Body of pancreas (tissue), 4 donors: ENCODE measurements around the gene TXLNB. TPM values are rescaled to one million over a fixed set of nuclear protein-coding genes. Genes with fewer than 3 reads are reported as not detected.
"Not testable (repeated sequence)": the region's sequence is repeated elsewhere in the genome, so short reads cannot be mapped to it uniquely, and the experiment has no call there.

Experiments
- ATAC-seq: fragments of 150-250 bp; one replicate; pipeline ENCODE4 v1.9.1; 2016
- DNase-seq, 4 donors: peaks; one replicate each; pipeline ENCODE4 v3.0.0-alpha.2; 2019
- H3K27ac ChIP-seq, 4 donors: fragments of 200-600 bp; sonication (generic); 1 replicate in 3 of 4; 2 replicates in 1 of 4; pipeline versions ENCODE4 v1.5.1 to v1.6.1; 2016 to 2019; ENCODE audit warnings: mild to moderate bottlenecking in 1 of 4, mixed read lengths in 1 of 4, moderate library complexity in 1 of 4
- H3K27me3 ChIP-seq, 2 donors: fragments of 200-600 bp; sonication (generic); one replicate each; pipeline ENCODE4 v1.6.0; 2016; ENCODE audit warnings: mild to moderate bottlenecking in 1 of 2
- H3K36me3 ChIP-seq, 2 donors: fragments of 200-600 bp; sonication (generic); replicated peaks in 1 of 2; 2 replicates each; pipeline ENCODE4 v1.5.1; 2016; ENCODE audit warnings: low read depth in 2 of 2; ENCODE audit not compliant: insufficient read depth in 1 of 2
- H3K4me1 ChIP-seq: fragments of 200-600 bp; sonication (generic); one replicate; pipeline ENCODE4 v1.6.0; 2016
- H3K4me3 ChIP-seq, 2 donors: fragments of 200-600 bp; sonication (generic); 1 replicate in 1 of 2; 2 replicates in 1 of 2; pipeline ENCODE4 v1.5.1; 2016 to 2019
- H3K9me3 ChIP-seq, 3 donors: fragments of 200-600 bp; sonication (generic); 1 replicate in 2 of 3; 2 replicates in 1 of 3; pipeline ENCODE4 v1.5.1; 2016
- CTCF ChIP-seq, 7 experiments: fragments of 450-650 bp in 4 of 7; fragments of 200-600 bp in 3 of 7; sonication (generic) in 3 of 7; IDR thresholded peaks; one replicate each; pipeline ENCODE4 v1.5.1; 2016 to 2019; ENCODE audit warnings: antibody characterized with exemption in 7 of 7
- POLR2A ChIP-seq, 3 donors: fragments of 450-650 bp; IDR thresholded peaks; one replicate each; pipeline ENCODE4 v1.6.1; 2016; ENCODE audit warnings: antibody characterized with exemption in 3 of 3, mild to moderate bottlenecking in 2 of 3
- WGBS, 2 donors: methylation state at CpG; one replicate each; pipeline ENCODE4 v1.1.5; 2017; 5-methylcytosine and 5-hydroxymethylcytosine counted together
- intact Hi-C: fragments of 100-400 bp; cut with DNase I; formaldehyde crosslinking; loops from one replicate; pipeline ENCODE4 v1.15.1; 2023
- total RNA-seq, 2 donors: library from RNA; depleted of rRNA; stranded (reverse); fragments of >200 nt; gene quantifications; one replicate each; pipeline ENCODE4 v1.1.0, GENCODE V29; 2016

Gene TXLNB
- total RNA-seq, 2 donors from 2014 or later, result not detected

- no peak for TF ChIP-seq CTCF (IDR thresholded peaks at IDR 0.05)
- TF ChIP-seq POLR2A (IDR thresholded peaks at IDR 0.05), result no peak
- H3K36me3 ChIP-seq, result no peaks in the 10 kb centered on the region
- H3K4me3 ChIP-seq, result no peak overlapping the region
- no peak overlapping the region for H3K27ac ChIP-seq
- H3K9me3 ChIP-seq, result no peaks in the 10 kb centered on the region
- intact Hi-C loops, result no loop called here
- no peaks in the 10 kb centered on the region for H3K4me1 ChIP-seq
- DNase-seq, result no peak
- no peaks in the 10 kb centered on the region for H3K27me3 ChIP-seq
- no peak for ATAC-seq
Measured at GRCh38 chr6:139297921-139298320, 6.1 kb upstream of the TXLNB start.

- intact Hi-C loops, result no loop called here
- ATAC-seq, result no peak
- no peak for DNase-seq
- no peaks in the 10 kb centered on the region for H3K4me1 ChIP-seq
- 47 to 59% methylated on average over 1 of the region's 1 CpG for WGBS, 2 donors
- no peak overlapping the region for H3K4me3 ChIP-seq
- no peaks in the 10 kb centered on the region for H3K36me3 ChIP-seq
- no peaks in the 10 kb centered on the region for H3K27me3 ChIP-seq
- no peaks in the 10 kb centered on the region for H3K9me3 ChIP-seq
- TF ChIP-seq CTCF (IDR thresholded peaks at IDR 0.05), result no peak
- TF ChIP-seq POLR2A (IDR thresholded peaks at IDR 0.05), result no peak
- H3K27ac ChIP-seq, result no peak overlapping the region
Measured at GRCh38 chr6:139296927-139297326, 5.1 kb upstream of the TXLNB start.

GRCh38 chr6:139295901-139296300, 4.1 kb upstream of the TXLNB start:
- 63 to 64% methylated on average over 2 of the region's 2 CpGs for WGBS, 2 donors
- intact Hi-C loops, result no loop called here
- H3K27me3 ChIP-seq, result no peaks in the 10 kb centered on the region
- ATAC-seq, result no peak
- no peaks in the 10 kb centered on the region for H3K4me1 ChIP-seq
- no peak overlapping the region for H3K27ac ChIP-seq
- DNase-seq, result peak in 1 of 4 donors; percentile 16
- H3K36me3 ChIP-seq, result no peaks in the 10 kb centered on the region
- H3K4me3 ChIP-seq, result no peak overlapping the region
- H3K9me3 ChIP-seq, result no peaks in the 10 kb centered on the region
- TF ChIP-seq CTCF (IDR thresholded peaks at IDR 0.05) (no peak), POLR2A (IDR thresholded peaks at IDR 0.05) (no peak)

GRCh38 chr6:139294090-139294489, 2.3 kb upstream of the TXLNB start:
- DNase-seq (no peak), ATAC-seq (no peak)
- WGBS, 2 donors, result 59 to 70% methylated on average over 2 of the region's 2 CpGs
- Histone ChIP-seq H3K9me3 (no peaks in the 10 kb centered on the region), H3K4me1 (no peaks in the 10 kb centered on the region), H3K4me3 (no peak overlapping the region), H3K27me3 (no peaks in the 10 kb centered on the region), H3K36me3 (no peaks in the 10 kb centered on the region), H3K27ac (no peak overlapping the region)
- TF ChIP-seq POLR2A (IDR thresholded peaks at IDR 0.05) (no peak), CTCF (IDR thresholded peaks at IDR 0.05) (no peak)
- intact Hi-C loops, result no loop called here

GRCh38 chr6:139293230-139293629, 1.4 kb upstream of the TXLNB start:
- DNase-seq, H3K9me3 ChIP-seq, H3K36me3 ChIP-seq, H3K4me3 ChIP-seq, H3K4me1 ChIP-seq, intact Hi-C loops, ATAC-seq, H3K27me3 ChIP-seq, H3K27ac ChIP-seq: not testable (repeated sequence)
- 82% methylated on average over 10 of the region's 10 CpGs for WGBS, 2 donors
